ENCODE measurements around the gene ST14.

DNA sequence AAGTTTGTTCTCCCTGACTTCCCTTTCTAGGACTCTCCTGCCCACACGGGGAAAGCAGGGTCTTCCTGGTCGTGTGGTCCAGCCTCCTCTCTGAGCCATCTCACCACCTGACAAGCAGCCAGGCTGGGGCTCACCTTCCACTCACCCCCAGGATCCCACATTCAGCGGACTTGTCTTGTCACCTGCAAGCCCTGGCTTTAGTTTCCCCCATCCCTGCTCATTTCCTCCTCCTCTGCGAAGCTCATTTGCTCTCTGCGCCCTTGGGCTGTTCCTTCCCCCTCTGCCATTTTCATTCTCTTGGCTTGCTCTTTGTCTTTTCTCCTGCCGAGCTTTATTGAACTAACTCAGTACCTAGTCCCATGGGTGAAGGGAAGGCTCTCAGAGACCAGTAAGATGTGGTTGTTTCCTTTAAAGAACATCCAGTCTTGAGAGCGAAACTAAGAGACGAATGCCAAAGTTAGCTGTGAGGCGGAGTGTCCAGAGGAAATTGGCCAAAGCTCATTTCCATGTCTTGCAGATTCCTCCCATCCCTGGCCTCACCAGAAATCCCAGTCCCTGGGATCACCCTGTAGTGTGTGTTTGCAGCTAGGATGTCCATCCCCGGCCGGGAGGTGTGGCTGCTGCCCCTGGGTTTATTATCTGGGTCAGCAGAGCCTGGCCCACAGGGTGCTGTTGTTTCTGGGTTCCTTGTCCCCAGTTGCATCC lies 2.0 kb downstream of the ST14 start:
- TF ChIP-seq, protein P1, sequence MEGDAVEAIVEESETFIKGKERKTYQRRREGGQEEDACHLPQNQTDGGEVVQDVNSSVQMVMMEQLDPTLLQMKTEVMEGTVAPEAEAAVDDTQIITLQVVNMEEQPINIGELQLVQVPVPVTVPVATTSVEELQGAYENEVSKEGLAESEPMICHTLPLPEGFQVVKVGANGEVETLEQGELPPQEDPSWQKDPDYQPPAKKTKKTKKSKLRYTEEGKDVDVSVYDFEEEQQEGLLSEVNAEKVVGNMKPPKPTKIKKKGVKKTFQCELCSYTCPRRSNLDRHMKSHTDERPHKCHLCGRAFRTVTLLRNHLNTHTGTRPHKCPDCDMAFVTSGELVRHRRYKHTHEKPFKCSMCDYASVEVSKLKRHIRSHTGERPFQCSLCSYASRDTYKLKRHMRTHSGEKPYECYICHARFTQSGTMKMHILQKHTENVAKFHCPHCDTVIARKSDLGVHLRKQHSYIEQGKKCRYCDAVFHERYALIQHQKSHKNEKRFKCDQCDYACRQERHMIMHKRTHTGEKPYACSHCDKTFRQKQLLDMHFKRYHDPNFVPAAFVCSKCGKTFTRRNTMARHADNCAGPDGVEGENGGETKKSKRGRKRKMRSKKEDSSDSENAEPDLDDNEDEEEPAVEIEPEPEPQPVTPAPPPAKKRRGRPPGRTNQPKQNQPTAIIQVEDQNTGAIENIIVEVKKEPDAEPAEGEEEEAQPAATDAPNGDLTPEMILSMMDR (optimal IDR thresholded peaks at IDR 0.05 in 1 of 3, IDR thresholded peaks at IDR 0.05 in 1 of 3, conservative IDR thresholded peaks at IDR 0.05 in 1 of 3; ENCODE audit: extremely low read depth in 1 of 3, insufficient read depth in 2 of 3, low read length in 3 of 3): no peak
- TF ChIP-seq EZH2 (IDR thresholded peaks at IDR 0.05; ENCODE audit: low read length): no peak

All from keratinocyte (primary cell).